NOMO-1 treated with dmso at 0.1 percent for 144 hours (cell line): ENCODE results near the gene SF3B6.
"Not testable (repeated sequence)": the region's sequence is repeated elsewhere in the genome, so short reads cannot be mapped to it uniquely, and the experiment has no call there.

Experiments used
- DNase-seq: peaks from one replicate; lab custom pipeline; 2025; ENCODE audit not compliant: unreplicated experiment; lab: John Stamatoyannopoulos, UW

Gene SF3B6

GRCh38 chr2:24095171-24095677, 19.1 kb upstream of the SF3B6 start:
- DNase-seq: not testable (repeated sequence)

- DNase-seq: not testable (repeated sequence)
Measured at GRCh38 chr2:24093270-24093669, 17.1 kb upstream of the SF3B6 start.

- peak; percentile 63 for DNase-seq
Measured at GRCh38 chr2:24088821-24089359, 12.8 kb upstream of the SF3B6 start.

DNA sequence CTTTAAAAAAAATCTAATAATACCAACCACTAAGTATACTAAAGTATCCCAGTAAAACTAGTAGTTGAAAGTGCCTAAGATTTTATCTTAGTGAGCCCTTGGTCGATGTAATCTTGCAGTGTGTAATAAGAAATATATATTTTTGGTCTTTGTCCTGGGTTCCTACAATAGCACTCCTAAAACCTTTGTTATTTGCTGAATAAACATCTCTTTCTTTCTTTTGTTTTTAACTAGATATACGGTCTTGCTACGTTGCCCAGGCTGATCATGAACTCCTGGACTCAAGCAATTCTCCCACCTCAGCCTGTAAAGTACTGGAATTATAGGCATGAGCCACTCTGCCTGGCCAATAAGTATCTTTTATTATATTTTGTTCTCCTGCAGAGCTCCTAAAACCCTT, 10.9 kb upstream of the SF3B6 start:
- DNase-seq: no peak

- DNase-seq: no peak
Measured at GRCh38 chr2:24086241-24086640, 10.1 kb upstream of the SF3B6 start.

DNA sequence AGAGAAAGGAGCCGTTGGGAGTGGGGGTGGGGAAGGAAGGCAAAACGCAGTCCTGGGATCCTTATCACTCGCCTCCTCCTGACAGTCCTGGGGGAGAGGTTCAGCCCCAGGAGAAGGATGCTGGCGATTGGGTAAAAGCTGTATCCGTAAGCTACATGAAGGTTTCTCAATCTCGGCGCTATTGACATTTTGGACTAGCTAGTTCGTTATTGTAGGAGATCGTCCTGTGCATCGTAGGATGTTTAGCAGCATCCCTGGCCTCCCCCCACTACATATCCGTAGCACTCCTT, 9.0 kb upstream of the SF3B6 start:
- DNase-seq: no peak

- DNase-seq: no peak
Measured at GRCh38 chr2:24084386-24085199, 8.5 kb upstream of the SF3B6 start, which contains the start of gene TP53I3. TP53I3 (minus strand) TSS chr2:24084834; CDS start chr2:24084326, 508 bp downstream.

- no peak for DNase-seq
Measured at GRCh38 chr2:24083567-24084385, 7.7 kb upstream of the SF3B6 start.

DNA sequence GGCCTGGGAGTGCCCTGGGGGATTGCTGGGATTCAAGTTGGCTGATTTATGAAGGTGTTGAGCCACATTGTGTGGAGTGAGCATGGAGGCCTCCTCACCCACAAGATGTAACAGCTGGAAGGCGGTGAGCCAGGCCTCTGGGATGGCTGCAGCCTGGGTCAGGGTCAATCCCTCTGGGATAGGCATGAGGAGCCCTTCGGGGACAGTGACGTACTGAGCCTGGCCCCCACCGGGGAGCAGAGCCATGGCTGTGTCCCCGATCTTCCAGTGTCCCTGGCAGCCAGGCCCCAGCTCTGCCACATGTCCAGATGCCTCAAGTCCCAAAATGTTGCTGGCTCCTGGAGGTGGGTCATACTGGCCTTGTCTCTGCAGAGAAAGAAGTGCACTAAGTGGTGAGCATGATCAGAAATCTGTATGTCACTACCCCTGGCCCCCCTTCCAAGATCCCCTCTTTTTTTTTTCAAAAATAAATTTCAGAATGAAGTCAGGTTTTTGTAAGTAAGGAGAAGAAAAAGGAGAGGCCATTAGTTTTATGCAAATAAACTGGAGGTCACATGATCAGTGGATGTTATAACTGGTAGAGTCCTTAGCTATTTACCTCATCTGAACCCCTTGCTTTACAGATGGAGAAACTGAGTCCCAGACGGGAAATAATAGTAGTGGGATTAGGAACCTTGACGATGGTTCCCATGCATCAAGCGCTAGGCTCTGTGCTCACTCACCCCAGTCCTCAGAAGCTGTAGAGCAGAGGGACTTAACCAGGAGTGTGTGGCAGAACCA, 6.9 kb upstream of the SF3B6 start:
- no peak for DNase-seq

GRCh38 chr2:24080701-24081100, 4.6 kb upstream of the SF3B6 start:
- no peak for DNase-seq

GRCh38 chr2:24077879-24078278, 1.8 kb upstream of the SF3B6 start:
- DNase-seq: no peak

DNA sequence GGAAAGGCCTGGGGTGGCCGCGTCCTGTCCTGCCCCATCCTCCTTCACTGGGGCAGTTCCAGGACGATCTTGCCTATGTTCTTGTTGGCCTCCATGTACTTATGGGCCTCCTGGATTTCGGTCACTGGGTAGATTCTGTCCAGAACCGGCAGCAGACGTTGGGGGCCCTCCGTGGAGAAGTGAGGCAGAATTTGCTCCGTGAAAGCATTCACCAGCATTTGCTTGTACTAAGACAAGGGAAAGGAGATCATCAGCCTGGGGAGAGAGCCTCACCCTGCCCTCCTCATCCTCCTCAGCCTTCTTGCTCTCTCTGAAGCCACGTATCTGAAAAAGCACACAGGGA, 1.4 kb upstream of the SF3B6 start:
- DNase-seq: no peak

GRCh38 chr2:24076849-24077534, 866 bp upstream of the SF3B6 start:
- DNase-seq: peak; percentile 65

GRCh38 chr2:24075259-24075658, 867 bp downstream of the SF3B6 start:
- DNase-seq: no peak

- no peak for DNase-seq
Measured at GRCh38 chr2:24073816-24074215, 2.3 kb downstream of the SF3B6 start.

DNA sequence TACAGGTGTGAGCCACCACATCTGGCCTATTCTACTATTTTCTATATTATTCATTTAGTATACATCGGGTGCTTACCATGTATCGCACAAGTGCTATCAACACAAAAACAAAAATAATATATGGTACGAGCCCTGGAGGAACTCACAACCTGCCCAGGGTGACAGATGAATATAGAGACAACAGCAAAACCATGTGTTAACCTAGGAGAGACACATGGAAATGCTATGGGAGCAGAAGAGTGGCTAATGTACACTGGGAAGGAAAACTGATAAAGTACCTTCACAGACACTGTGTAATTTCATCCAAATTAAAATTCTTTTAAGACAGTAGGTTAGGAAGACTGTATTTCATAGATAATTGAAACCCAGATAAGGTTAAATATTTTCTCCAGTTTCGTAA, 3.9 kb downstream of the SF3B6 start:
- no peak for DNase-seq

- DNase-seq: no peak
Measured at GRCh38 chr2:24065341-24065740, 10.8 kb downstream of the SF3B6 start.

DNA sequence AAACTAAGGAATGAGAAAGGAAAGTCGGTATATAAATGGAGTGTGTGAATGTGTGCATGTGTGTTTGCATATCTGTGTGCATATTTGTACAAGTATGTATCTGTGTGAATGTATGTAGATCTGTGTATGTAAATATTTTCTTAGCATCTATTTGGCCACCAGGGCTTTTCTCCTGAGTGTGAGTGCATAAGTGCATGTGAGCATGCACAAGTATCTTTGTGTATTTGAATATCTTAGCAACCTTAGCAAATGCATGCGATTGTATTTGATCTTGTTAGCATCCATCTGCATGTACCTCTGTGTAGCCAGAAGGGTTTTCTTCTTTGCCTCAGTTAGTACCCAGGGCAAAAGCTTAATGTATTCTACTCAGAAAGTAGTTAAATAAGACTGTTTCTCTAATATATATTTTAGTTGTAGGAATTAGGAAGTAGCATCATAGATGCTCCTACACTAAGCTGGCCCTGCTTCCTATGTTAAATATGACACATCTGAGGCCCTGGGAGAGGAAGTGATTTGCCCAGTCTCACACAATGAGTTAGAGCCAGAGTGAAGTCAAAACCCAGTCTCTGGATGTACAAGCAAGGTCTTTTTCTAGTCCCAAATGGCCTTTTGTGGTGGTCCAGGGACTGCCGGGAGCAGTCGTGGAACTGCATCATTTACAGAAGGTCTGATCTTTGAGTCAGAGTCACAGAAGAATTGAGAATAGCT, 17.4 kb downstream of the SF3B6 start:
- no peak for DNase-seq

GRCh38 chr2:24055750-24056149, 20.4 kb downstream of the SF3B6 start:
- DNase-seq: no peak
